ENCODE data around the gene FAM170B. TPM values are rescaled to one million over a fixed set of nuclear protein-coding genes. Genes with fewer than 3 reads are reported as not detected.

Gene FAM170B
- total and polyA plus RNA-seq, 9 of the 15 experiments (the other 6 are each of a cell fraction or from before 2014, with no cell fraction given), result 0.11 to 0.21 TPM; not detected in 7

GRCh38 chr10:49177391-49178355 lies 43.9 kb upstream of the FAM170B start (continued):
- peak; percentile 50; the same call in 1 of the 2 replicates for TF ChIP-seq ZBTB2 (IDR thresholded peaks at IDR 0.05)
- no peak for TF ChIP-seq ZNF134 (CRISPR knock-in tag; conservative IDR thresholded peaks at IDR 0.05)
- TF ChIP-seq ZNF518B (CRISPR knock-in tag; IDR thresholded peaks at IDR 0.05), result no peak
- TF ChIP-seq CBFA2T2 (conservative IDR thresholded peaks at IDR 0.05), result no peak
- TF ChIP-seq TFAP4 (CRISPR knock-in tag; IDR thresholded peaks at IDR 0.05; ENCODE audit: borderline replicate concordance), result no peak; the same call in 1 of the 2 replicates
- TF ChIP-seq TRIM25 (IDR thresholded peaks at IDR 0.05; ENCODE audit: borderline replicate concordance), result no peak
- TF ChIP-seq ZNF445 (CRISPR knock-in tag; IDR thresholded peaks at IDR 0.05; ENCODE audit: low read depth), result no peak
- TF ChIP-seq TEAD1 (CRISPR knock-in tag; IDR thresholded peaks at IDR 0.05), result peak in 1 of 2 experiments; percentile 51; a peak in 1 of 4 replicates
- TF ChIP-seq USF2 (CRISPR knock-in tag; IDR thresholded peaks at IDR 0.05), result no peak
- peak; percentile 83; the same call in 1 of the 2 replicates for TF ChIP-seq ETV5 (CRISPR knock-in tag; IDR thresholded peaks at IDR 0.05; ENCODE audit: low read depth)
- TF ChIP-seq MED1 (CRISPR knock-in tag; IDR thresholded peaks at IDR 0.05; ENCODE audit: borderline replicate concordance), result no peak
- 0 out of 2 replicates have a peak, but pooled peaks have one; percentile 48 for TF ChIP-seq SMAD3 (CRISPR knock-in tag; conservative IDR thresholded peaks at IDR 0.05)
- no peak for TF ChIP-seq ZBTB7A (IDR thresholded peaks at IDR 0.05; ENCODE audit: borderline replicate concordance, control insufficient read depth, low read depth, low read length)
- no peak for TF ChIP-seq NR1H2 (CRISPR knock-in tag; IDR thresholded peaks at IDR 0.05)
- TF ChIP-seq NEUROD1 (IDR thresholded peaks at IDR 0.05; ENCODE audit: borderline replicate concordance, low read depth, low read length, partially characterized antibody), result peak; percentile 54
- TF ChIP-seq KAT8 (IDR thresholded peaks at IDR 0.05; ENCODE audit: low read depth), result no peak
- TF ChIP-seq ETV1 (tag; conservative IDR thresholded peaks at IDR 0.05; ENCODE audit: low read depth), result peak; percentile 62; the same call in 1 of the 2 replicates

Measured in K562 (cell line).